NCI-H1436 treated with DMSO at 0.1 percent for 48 hours (cell line): ENCODE measurements around the gene CASP8.

ENCODE experiments used
- DNase-seq: peaks from one replicate; lab custom pipeline; 2025; lab: John Stamatoyannopoulos, UW

Gene CASP8

DNA sequence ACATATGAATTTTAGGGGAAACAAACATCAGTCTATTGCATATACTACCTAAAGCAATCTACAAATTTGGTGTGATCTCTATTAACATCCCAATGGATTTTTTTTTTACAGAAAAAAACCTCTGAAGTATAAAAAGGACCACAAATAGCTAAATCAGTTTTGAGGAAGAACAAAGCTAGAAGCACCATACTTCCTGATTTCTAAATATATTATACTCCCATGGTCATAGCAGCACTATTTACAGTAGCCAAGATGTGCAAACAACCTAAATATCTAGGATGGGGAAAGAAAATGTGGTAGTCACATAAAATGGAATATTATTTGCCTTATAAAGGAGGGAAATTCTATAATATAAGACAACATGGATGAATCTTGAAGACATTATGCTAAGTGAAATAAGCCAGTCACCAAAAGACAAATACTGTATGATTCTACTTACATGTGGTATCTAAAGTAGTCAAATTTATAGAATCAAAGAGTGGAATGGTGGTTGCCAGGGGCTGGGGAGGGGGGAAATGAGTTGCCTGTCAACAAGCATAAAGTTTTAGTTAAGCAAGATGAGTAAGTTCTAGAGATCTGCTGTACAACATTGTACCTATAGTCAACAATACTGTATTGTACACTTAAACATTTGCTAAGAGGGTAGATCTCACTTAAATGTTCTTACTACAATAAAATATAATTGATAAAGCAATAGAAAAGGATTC, 17.6 kb upstream of the CASP8 start:
- DNase-seq = no peak

GRCh38 chr2:201244829-201245228, 15.5 kb upstream of the CASP8 start:
- DNase-seq = no peak

DNA sequence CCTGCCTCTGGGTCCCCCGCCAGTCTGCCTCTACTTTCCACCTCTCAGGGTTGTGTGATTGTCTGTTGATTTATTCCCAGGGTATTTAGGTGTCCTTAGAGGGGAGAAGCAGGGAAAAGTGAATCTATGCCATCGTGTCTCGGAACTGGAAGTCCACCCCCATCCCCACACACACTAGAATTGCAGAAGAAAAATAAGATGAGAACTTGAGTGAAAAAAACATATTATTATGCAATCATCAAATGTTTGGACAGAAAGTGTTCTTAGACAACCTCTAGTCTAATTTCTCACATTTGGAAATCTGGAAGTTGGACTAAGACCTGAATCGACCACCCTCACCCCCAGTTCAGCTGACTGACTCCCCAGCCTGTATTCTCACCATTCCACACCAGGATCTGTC, 14.1 kb upstream of the CASP8 start:
- no peak for DNase-seq

DNA sequence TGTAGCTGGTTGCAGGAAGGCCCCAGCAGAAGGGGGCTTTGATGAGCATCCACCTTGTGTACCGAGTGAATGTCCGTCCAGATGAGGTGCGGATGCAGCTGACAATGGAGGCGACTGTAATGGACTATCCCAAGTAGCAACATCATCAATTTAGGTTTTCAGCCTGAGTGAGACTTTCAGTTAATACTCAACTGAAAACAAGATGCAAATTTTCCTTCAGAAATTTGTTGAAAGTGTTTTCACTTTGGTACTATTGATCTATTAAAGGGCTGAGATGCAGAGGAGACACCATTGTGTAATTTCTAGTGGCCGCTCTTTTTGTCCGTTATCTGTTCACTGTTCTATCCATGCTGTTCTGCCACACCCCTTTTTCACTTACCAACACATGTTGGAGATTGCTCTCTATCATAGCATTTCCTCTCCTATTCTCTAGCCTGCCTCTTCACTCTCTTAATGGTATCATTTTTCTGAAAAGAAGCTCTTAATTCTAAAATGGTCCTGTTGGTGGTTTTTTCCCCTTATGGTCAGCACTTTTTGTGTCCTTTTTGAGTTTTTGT, 12.0 kb upstream of the CASP8 start:
- no peak for DNase-seq

DNA sequence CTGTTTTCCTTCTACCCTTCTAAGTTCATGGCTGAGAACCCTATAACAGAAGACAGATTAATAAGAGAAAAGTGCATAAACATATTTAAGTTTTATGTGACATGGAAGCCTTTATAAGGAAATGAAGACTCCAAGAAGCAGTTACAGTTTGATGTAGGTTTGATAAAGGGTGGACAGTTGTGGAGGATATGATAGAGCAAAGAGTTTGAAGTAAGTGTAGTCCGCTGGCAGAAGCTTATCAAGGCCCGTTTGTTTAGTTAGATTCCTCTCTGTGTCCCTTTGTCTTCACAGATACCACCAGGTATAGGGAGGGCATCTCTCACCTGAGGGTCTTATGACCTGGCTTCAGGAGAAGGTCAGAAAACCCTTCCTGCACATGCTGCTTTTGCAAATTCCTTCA, 10.4 kb upstream of the CASP8 start:
- no peak for DNase-seq

DNA sequence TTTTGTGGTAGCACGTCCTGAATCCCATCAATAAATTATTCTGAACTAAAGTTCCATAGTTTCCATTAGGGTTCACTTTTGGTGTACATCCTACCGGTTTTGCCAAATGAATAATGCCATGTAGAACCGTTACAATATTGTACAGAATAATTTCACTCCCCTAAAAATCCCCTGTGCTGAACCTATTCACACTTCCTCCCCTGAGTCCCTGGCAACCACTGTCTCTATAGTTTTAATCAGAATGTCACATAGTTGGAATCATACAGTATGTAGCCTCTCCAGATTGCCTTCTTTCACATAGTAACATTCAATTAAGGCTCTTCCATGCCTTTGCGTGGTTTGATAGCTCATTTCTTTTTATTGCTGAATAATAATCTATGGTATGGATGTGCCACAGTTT, 9.6 kb upstream of the CASP8 start:
- DNase-seq = no peak

- no peak for DNase-seq
Measured at GRCh38 chr2:201254081-201254730, 6.1 kb upstream of the CASP8 start.

DNA sequence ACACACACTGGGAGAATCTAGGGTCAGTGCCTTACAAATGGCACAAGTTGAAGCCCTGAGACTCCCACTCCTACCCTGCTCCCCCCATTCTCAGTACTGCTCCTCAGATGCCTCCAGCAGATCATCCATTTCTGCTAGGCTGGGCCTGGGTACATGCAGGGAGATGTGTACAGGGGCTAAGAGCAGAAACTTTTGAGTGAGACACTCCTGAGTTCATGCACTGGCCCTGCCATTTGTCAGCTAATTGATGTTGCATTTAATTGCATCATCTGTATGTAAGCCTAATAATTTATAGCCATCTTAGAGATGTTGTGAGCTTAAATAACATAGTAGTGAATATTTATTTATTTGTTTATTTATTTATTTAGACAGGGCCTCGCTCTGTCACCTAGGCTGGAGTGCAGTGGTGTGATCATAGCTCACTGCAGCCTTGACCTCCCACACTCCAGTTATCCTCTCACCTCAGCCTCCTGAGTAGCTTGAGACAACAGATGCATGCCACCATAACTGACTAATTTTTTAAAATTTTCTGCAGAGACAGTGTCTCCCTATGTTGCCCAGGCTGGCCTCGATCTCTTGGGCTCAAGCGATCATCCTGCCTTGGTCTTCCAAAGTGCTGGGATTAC, 4.8 kb upstream of the CASP8 start:
- no peak for DNase-seq

DNA sequence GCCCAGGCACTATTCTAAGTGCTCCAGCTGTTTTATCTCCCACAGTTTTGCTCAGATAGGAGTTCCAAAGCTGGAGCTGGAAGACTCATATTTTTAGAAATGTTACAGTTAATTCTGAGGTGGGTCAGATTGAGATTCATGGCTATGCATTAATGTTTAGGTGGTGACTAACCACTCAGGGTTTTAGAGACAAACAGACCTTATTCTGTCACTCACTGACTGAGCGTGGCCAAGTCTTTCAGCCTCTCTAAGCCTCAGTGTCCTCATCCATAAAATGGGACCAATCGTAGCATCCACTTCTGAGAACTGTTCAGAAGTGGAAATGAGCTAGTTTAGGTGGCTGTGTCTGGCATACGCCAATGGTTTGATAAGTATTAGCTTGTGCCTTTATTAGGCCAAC, 4.3 kb upstream of the CASP8 start:
- no peak for DNase-seq

DNA sequence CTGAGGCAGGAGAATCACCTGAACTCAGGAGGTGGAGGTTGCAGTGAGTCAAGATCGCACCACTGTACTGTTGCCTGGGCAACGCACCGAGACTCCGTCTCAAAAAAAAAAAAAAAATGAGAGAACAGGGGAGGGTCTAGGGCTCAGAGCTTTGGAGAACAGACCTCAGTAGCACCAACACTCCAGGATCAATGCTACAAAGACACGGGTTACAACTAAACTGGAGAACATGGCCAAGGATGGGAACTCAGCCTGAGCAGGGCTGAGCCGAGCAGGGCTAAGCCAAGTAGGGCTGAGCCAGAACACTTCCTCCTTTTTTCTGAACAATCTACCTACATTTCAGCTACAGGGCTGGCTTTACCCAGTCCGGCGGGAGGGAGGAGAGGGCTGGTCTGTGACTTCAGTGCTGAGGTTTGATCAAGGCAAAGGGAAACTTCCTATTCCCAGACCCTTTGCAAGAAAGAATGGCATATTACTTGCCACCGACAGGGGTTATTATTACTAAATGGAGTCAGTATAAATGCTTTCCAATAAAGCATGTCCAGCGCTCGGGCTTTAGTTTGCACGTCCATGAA, 2.9 kb upstream of the CASP8 start:
- DNase-seq = no peak

- DNase-seq = no peak
Measured at GRCh38 chr2:201257956-201258665, 2.2 kb upstream of the CASP8 start.

DNA sequence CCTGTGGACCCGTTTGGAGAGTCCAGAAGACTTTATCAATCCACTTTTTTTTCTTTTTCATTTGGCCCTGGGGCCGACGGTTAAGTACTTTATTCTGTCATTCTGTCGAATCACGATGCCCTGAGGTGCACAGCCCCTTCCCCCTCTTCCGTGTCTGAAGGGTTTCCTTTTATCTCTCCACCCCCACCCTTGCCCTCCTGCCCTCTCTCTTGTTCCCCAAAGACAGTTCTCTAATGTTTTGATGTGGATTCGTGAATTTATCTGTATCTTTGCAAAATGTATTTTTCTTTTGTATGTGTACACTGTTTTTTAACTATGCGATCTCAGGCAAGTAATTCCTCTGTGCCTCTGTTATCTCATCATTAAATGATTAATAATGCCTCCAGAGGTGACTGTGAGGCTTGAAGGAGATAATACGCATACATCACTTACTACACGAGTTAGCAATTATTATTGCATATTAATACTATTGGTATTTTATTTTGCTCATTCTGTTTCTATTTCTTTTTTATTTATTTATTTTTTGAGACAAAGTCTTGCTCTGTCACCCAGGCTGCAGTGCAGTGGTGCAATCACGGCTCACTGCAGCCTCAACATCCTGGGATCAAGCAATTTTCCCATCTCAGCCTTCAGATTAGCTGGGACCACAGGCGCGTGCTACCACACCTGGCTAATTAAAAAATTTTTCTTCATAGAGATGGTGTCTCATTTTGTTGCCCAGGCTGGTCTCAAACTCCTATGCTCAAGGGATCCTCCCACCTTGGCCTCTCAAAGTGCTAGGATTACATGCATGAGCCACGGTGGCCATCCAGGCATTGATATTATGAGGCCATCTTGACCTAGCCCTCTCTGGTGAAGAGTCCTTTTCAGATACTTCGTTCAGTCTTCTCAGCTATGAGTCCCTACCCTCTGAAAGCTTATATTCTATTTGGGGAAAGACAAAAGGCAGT, 1.4 kb upstream of the CASP8 start:
- no peak for DNase-seq

GRCh38 chr2:201261471-201261870, 1.1 kb downstream of the CASP8 start:
- DNase-seq = no peak

GRCh38 chr2:201261906-201262305, 1.6 kb downstream of the CASP8 start:
- DNase-seq = no peak

GRCh38 chr2:201262718-201263117, 2.4 kb downstream of the CASP8 start:
- DNase-seq = no peak

DNA sequence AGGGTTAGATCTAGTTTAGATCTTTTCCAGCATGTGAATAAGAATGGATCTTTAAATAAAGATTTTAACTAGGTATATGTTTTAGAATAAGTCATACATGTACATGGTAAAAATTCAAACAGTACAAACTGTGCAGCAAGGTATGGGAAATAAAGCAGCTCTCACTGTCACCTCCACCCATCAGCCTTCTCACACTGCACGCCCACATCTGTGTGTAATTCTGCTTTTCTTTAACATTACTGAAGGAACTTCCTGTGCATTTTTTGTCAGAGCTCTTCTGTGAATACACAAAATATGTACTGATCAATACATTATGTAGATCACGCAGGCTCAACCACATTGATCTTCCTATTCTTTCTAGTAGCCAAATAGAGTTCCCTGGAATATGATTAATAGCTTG, 3.4 kb downstream of the CASP8 start:
- no peak for DNase-seq

DNA sequence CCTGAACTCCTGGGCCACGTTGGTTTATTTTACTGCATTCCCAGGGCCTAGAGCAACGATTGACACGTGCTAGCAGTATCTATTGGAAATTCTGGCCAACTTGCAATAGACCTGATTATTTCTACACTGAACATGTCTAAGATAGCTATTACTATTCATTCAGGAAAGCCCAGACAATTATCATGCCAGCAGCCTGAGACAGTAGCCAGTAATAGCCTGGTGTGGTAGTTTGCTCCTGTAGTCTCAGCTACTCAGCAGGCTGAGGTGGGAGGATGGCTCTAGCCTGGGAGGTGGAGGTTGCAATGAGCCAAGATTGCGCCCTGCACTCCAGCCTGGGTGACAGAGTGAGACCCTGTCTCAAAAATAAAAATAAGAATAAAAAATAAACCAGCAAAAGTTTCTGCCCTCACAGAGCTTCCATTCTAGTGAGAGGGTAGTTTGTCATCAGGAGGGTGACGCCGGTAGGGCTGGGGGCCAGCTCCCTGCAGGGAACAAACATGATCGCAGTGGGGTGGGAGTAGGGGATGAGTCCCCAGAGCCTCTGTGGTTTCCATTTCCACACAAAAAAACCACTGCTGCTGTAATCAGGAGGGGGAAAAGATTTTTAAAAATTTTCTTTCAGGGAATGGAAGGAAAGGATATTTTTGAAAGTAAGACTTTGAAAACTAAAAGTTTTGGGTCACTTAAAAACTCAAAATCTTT, 4.3 kb downstream of the CASP8 start:
- DNase-seq = no peak

GRCh38 chr2:201266629-201267028, 6.3 kb downstream of the CASP8 start:
- DNase-seq = no peak

DNA sequence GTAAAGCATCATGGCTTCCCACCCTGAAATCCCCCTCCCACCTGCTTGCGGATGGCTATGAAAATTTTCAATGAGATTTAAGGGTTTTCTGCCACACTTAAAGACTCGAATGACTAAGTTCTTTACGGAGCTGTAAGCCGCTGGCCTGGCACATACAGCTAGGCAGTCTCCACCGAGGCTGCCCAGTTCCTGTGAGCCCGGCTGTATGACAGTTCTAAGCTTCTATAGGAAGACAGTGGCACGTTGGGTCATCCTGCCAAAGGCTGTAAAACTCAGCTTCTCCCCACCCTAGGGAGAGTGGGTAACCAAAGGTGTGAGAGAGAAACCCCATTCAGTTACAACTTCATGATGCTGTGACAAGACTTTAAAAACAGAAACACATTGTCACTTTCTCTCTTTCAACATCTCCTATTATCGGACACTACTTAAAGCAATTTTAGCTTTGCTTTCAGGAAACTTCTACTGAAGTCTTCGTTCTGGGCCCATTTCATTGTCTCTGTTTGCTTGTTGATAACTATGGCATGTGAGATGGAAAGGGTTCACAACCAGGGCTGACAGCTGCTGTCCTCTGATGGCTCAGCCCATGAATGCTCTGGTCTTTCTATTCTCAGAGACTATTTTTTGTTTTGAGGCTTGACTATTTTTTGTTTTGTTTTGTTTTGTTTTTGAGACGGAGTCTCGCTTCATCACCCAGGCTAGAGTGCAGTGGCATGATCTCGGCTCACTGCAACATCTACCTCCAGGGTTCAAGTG, 7.1 kb downstream of the CASP8 start:
- no peak for DNase-seq

DNA sequence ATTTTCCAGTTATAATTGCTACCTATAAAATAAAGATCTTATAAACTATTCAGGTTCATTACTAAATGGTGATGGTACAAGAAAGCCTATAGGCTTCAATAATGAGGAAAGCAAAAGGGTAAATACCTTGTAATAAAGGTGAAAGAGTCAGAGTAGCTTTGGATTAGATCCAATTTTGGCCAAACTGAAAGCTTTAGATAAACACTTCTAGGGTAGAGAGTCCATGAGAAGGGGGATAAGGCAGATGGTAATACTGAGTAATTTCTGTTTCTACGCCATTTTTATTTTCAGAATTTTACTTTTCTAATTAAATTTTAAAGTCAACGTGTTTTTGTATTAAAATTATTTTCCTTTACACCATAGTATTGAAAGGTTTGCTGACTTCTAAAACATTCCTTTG, 9.4 kb downstream of the CASP8 start:
- no peak for DNase-seq
